AG09319 (cell line): ENCODE measurements around the gene TPRG1L.
"Not testable (repeated sequence)": the region's sequence is repeated elsewhere in the genome, so short reads cannot be mapped to it uniquely, and the experiment has no call there.

Experiments
- DNase-seq: peaks from one replicate; pipeline ENCODE4 v3.0.0-alpha.2; 2010; ENCODE audit warnings: low read depth; ENCODE audit errors: extremely low read depth
- TF ChIP-seq, protein P1 (sequence below): IDR thresholded peaks from 2 replicates; pipeline ENCODE4 v1.5.1; 2011; ENCODE audit warnings: low read depth, mild to moderate bottlenecking, inconsistent platforms, low read length, moderate library complexity

Gene TPRG1L

DNA sequence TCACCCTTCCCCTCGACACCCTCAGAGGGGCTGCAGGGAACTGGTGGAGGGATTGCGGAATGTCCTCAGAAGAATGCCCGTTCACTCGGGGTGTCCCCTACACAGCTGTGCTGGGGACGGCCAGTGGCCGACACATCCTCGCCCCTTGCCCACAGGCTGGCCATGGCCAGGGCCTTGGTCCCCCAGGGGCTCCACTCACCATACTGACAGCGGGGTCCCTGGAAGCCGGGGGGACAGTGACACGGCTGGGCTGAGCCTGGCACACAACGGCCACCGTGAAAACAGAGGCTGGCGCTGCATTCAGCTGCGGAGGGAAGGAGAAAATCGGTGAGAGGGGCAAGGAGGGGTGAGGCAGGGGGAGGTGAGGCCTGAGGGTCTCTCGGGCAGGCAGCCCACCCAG lies 45.2 kb upstream of the TPRG1L start:
- no peak for DNase-seq
- TF ChIP-seq, protein P1, sequence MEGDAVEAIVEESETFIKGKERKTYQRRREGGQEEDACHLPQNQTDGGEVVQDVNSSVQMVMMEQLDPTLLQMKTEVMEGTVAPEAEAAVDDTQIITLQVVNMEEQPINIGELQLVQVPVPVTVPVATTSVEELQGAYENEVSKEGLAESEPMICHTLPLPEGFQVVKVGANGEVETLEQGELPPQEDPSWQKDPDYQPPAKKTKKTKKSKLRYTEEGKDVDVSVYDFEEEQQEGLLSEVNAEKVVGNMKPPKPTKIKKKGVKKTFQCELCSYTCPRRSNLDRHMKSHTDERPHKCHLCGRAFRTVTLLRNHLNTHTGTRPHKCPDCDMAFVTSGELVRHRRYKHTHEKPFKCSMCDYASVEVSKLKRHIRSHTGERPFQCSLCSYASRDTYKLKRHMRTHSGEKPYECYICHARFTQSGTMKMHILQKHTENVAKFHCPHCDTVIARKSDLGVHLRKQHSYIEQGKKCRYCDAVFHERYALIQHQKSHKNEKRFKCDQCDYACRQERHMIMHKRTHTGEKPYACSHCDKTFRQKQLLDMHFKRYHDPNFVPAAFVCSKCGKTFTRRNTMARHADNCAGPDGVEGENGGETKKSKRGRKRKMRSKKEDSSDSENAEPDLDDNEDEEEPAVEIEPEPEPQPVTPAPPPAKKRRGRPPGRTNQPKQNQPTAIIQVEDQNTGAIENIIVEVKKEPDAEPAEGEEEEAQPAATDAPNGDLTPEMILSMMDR, result no peak

DNA sequence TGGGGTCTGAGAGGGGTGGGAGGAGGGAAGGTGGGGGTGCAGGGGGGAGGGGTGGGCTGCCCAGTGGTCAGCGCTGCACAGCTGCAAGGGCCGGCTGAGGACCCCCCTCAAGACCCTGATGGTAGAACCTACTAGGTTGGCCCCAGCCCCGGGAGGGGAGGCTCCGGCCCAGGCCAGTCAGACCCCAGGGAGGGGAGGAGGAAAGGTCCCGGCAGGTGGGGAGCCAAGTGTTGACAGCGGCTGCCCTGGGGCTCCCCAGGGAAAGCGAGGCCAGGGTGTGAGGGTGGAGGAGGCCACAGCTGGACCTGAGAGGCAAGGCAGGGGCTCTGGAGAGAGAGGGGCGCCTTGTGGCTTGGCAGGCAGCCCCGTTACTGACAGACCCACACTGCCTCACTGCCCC lies 44.6 kb upstream of the TPRG1L start:
- no peak for DNase-seq
- TF ChIP-seq, protein P1, result no peak

DNA sequence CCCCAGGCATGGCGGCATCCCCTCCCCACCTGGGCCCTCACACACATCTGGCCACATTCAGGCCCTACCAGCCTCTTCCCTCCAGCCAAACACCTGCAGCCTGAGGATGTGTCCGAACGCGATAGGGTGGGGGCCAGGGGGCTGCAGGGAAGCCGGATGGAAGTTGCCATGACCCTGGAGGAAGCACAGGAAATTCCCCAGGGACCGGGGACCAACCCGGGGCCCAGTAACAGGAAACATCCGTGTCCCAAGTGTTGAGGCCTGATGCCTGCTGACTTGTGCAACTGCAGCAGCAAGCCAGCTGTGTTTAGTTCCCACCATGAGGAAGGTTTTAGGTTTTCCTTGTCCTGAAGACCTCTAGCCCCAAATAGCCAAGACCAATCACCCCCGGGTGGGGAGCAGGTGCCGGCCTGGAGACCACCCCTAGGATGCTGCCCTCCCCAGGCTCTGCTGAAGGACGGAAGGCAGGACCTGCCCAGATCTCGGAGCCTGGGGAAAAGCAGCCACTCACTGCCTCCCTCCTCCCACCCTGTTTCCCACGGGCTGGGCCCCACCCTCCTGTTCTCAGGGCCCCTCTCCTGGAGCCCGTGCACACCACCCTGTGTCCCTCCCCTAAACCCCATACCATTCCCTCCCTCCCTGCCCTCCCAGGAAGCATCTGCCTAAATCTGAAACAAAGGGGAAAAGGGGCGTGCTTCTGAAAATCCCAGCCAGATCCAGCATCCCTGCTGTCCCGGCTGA lies 43.3 kb upstream of the TPRG1L start:
- TF ChIP-seq, protein P1, result no peak
- no peak for DNase-seq

DNA sequence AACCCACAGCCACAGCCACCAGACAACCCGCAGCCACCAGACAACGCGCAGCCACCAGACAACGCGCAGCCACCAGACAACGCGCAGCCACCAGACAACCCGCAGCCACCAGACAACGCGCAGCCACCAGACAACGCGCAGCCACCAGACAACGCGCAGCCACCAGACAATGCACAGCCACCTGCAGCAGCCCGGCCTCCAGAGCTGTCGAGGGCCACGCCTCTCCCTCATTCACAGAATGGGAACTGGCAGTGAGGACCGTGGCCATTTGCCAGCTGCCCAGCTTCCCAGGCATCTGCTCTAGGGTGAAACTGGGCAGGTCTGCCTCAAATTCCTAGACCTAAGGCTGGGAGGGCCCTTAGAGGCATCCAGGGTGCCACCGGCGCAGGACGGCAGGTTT lies 41.1 kb upstream of the TPRG1L start:
- not testable (repeated sequence) for DNase-seq

DNA sequence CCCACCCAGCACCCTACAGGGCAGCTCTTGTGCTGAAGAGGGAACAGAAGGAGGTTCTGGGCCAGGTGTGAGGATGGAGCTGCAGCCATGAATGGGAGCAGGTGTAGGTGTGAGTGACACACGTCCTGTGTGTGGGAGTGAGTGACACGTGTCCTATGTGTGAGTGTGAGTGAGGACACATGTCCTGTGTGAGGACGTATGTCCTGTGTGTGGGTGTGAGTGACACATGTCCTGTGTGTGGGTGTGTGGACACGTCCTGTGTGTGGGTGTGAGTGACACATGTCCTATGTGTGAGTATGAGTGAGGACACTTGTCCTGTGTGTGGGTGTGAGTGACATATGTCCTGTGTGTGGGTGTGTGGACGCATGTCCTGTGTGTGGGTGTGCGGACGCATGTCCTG lies 39.9 kb upstream of the TPRG1L start:
- TF ChIP-seq, protein P1, result no peak
- DNase-seq, result no peak

DNA sequence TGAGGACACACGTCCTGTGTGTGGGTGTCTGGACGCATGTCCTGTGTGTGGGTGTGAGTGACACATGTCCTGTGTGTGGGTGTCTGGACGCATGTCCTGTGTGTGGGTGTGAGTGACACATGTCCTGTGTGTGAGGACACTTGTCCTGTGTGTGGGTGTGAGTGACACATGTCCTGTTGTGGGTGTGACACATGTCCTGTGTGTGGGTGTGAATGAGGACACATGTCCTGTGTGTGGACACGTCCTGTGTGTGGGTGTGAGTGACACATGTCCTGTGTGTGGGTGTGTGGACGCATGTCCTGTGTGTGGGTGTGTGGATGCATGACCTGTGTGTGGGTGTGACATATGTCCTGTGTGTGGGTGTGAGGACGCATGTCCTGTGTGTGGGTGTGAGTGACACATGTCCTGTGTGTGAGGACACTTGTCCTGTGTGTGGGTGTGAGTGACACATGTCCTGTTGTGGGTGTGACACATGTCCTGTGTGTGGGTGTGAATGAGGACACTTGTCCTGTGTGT lies 39.4 kb upstream of the TPRG1L start:
- not testable (repeated sequence) for DNase-seq

DNA sequence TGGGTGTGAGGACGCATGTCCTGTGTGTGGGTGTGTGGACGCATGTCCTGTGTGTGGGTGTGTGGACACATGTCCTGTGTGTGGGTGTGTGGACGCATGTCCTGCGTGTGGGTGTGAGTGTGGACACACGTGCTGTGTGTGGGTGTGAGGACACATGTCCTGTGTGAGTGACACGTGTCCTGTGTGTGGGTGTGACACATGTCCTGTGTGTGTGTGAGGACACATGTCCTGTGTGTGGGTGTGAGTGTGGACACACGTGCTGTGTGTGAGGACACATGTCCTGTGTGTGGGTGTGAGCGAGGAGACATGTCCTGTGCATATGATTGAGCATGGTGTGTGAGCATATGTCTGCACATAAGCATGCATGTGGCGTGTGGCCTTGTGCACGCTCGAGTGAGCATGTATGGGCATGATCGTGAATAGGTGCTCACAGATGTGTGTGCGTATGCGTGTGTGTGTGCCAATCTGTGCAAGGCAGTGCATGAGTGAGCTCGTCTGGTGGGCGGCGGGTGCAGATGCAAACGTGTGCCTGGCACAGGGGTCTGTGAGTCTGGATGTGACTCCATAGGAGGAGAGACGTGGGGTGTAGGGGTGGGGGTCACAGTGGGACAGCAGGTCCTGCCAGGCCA lies 38.8 kb upstream of the TPRG1L start:
- TF ChIP-seq, protein P1, result no peak
- DNase-seq, result no peak

DNA sequence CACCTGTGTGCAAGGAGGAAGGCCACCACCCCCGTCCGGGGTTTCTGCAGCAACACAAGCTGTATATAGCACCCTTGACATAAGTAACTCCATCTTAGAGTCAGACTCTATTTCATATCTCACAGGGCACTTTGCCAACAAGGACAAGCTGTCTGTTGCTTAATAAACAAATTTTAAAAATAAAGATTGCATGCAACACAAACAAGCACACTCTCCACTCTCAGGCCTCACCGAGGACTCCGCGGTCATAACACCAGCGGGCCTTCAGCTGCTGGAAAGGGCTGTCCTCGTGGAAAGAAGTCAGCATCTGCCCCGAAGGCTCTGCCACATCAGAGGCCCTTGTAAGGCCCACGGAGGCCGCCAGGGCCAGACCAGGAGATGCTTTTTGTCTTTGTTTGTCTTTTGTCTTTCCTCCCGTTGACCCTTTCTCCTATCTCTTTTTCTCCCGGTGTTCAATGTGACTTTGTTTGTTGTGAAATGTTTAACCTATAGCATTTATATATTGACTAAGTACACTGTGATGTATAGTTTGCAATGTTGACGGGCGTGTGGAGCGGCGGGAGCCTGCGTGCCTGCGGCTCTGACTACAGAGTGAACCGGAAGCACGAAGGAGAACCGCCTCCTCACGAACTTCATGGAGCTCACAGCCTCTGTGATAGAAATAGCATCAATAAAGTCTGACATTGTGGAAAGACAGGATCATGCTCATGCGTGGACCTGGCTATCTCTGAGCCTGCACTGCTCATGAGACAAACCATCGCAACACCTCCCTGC lies 37.6 kb upstream of the TPRG1L start:
- TF ChIP-seq, protein P1, result no peak
- no peak for DNase-seq
